ENCODE results near the gene PNPLA7.

DNA sequence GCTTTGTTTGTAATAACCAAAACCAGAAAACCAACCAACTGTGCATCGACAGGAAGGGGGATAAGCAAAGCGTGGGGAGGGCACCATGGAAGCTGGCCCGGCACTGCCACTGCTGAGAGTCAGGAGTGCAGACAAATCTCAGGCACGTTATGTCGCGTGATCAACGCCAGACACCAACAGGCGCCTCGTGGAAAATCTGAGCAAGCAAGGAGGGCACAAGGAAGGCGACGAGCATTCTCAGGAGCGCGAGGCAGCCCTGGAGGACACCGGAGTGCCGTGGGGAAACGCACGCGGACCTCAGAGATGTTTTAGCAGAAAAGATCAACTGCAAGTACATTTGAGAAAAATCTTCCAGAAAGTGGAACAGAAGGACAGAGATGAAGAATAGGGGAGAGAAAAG is 75.9 kb downstream of the PNPLA7 start:
- TF ChIP-seq ZBED1 (IDR thresholded peaks at IDR 0.05; ENCODE audit: borderline replicate concordance), result no peak
- TF ChIP-seq, protein P1, sequence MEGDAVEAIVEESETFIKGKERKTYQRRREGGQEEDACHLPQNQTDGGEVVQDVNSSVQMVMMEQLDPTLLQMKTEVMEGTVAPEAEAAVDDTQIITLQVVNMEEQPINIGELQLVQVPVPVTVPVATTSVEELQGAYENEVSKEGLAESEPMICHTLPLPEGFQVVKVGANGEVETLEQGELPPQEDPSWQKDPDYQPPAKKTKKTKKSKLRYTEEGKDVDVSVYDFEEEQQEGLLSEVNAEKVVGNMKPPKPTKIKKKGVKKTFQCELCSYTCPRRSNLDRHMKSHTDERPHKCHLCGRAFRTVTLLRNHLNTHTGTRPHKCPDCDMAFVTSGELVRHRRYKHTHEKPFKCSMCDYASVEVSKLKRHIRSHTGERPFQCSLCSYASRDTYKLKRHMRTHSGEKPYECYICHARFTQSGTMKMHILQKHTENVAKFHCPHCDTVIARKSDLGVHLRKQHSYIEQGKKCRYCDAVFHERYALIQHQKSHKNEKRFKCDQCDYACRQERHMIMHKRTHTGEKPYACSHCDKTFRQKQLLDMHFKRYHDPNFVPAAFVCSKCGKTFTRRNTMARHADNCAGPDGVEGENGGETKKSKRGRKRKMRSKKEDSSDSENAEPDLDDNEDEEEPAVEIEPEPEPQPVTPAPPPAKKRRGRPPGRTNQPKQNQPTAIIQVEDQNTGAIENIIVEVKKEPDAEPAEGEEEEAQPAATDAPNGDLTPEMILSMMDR (IDR thresholded peaks at IDR 0.05 in 2 of 3, conservative IDR thresholded peaks at IDR 0.05 in 1 of 3; ENCODE audit: control insufficient read depth in 2 of 3, extremely low read depth in 1 of 3, insufficient read depth in 1 of 3, low read depth in 3 of 3, low read length in 3 of 3), result no peak
- no peak for TF ChIP-seq SIX5 (IDR thresholded peaks at IDR 0.05; ENCODE audit: low read depth, low read length, severe bottlenecking)
- no peak for TF ChIP-seq MEF2A (IDR thresholded peaks at IDR 0.05; ENCODE audit: insufficient read depth, low read depth, low read length)
- no peak for TF ChIP-seq SRF (IDR thresholded peaks at IDR 0.05; ENCODE audit: low read depth in 2 of 2, low read length in 2 of 2)
- TF ChIP-seq CHD4 (IDR thresholded peaks at IDR 0.05), result no peak
- TF ChIP-seq MAX (IDR thresholded peaks at IDR 0.05; ENCODE audit: low read depth, low read length), result no peak
- TF ChIP-seq EZH2 (IDR thresholded peaks at IDR 0.05; ENCODE audit: borderline replicate concordance, control insufficient read depth, low read depth, low read length), result no peak
- no peak for TF ChIP-seq POLR2AphosphoS5 (IDR thresholded peaks at IDR 0.05; ENCODE audit: low read length)
- no peak for TF ChIP-seq POLR2A (IDR thresholded peaks at IDR 0.05; ENCODE audit: low read depth, low read length)
- TF ChIP-seq ZNF24 (IDR thresholded peaks at IDR 0.05), result no peak

All from GM12878 (cell line).